Mesothelial cell of epicardium (in vitro differentiated cells): ENCODE data around the gene RNF152. TPM values are rescaled to one million over a fixed set of nuclear protein-coding genes. Genes with fewer than 3 reads are reported as not detected.

Source experiments
- DNase-seq, 2 experiments: peaks; one replicate each; pipeline ENCODE4 v3.0.0; 2021; ENCODE audit warnings: low spot score in 2 of 2; ENCODE audit not compliant: unreplicated experiment in 2 of 2
- H3K27ac Mint-ChIP-seq: 2 replicates; pipeline ENCODE4 v1.8.0; 2021; ENCODE audit warnings: mixed read lengths
- H3K27me3 Mint-ChIP-seq: 2 replicates; pipeline ENCODE4 v1.8.0; 2021; ENCODE audit warnings: low read depth, mixed read lengths
- H3K36me3 Mint-ChIP-seq: 2 replicates; pipeline ENCODE4 v1.8.0; 2021; ENCODE audit warnings: mixed read lengths
- H3K4me1 Mint-ChIP-seq: 2 replicates; pipeline ENCODE4 v1.8.0; 2021; ENCODE audit warnings: mixed read lengths
- H3K4me3 Mint-ChIP-seq: 2 replicates; pipeline ENCODE4 v1.8.0; 2021; ENCODE audit warnings: mild to moderate bottlenecking, moderate library complexity, mixed read lengths
- H3K9me3 Mint-ChIP-seq: 2 replicates; pipeline ENCODE4 v1.8.0; 2021; ENCODE audit warnings: mixed read lengths
- CTCF ChIP-seq: fragments of 200-600 bp; sonication (generic); IDR thresholded peaks from one replicate; pipeline ENCODE4 v1.5.0; 2021; ENCODE audit warnings: antibody characterized with exemption; ENCODE audit not compliant: unreplicated experiment
- total RNA-seq: library from RNA; stranded (reverse); gene quantifications from 3 replicates; pipeline ENCODE4 v1.2.1, GENCODE V29; 2021

The RNF152 gene
- total RNA-seq, 1 donor from 2014 or later = 28.6 TPM

DNA sequence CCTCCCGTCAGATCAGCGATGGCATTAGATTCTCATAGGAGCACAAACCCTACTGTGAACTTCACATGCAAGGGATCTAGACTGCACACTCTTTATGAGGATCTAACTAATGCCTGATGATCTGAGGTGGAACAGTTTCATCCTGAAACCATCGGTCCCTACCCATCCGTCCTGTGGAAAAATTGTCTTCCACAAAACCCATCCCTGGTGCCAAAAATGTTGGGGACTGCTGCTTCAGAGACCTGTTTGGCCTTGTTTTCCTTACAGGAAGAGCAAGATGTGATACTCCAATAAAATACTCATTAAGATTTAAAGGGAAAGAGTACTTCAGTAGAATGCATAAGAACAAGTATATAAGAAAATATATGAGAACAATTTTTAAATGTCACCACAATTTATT, 71.1 kb downstream of the RNF152 start:
- TF ChIP-seq CTCF = no peak
- DNase-seq = no peak
- Mint-ChIP-seq H3K9me3 (peaks cover 8% of the 10 kb centered on the region), H3K4me1 (peaks cover 24% of the 10 kb centered on the region), H3K36me3 (peaks cover 7% of the 10 kb centered on the region), H3K27ac (no peak overlapping the region), H3K27me3 (no peaks in the 10 kb centered on the region), H3K4me3 (no peak overlapping the region)

DNA sequence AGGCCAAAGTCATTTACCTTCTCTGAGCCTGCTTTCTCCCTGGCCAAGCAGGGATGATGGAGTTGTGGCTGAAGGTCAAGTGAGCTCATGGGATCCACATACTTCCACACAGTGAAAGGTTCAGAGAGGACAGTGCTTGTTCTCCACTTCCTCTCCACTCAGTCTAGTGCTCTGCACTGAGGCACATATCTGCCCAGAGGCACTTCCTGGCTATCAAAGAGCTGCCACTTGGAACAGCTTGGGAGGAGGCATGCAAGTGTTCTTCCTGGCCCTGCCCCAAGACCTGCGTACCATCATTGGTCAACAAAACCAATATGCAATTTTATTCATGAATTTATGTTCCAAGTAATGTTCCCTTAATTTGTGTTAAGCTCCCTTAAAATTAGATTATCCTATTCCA, 71.9 kb downstream of the RNF152 start:
- H3K4me3 Mint-ChIP-seq = no peak overlapping the region
- peaks cover 16% of the 10 kb centered on the region for H3K4me1 Mint-ChIP-seq
- no peaks in the 10 kb centered on the region for H3K27me3 Mint-ChIP-seq
- H3K27ac Mint-ChIP-seq = no peak overlapping the region
- peaks cover 7% of the 10 kb centered on the region for H3K36me3 Mint-ChIP-seq
- no peak for DNase-seq
- H3K9me3 Mint-ChIP-seq = peaks cover 8% of the 10 kb centered on the region
- TF ChIP-seq CTCF = no peak

DNA sequence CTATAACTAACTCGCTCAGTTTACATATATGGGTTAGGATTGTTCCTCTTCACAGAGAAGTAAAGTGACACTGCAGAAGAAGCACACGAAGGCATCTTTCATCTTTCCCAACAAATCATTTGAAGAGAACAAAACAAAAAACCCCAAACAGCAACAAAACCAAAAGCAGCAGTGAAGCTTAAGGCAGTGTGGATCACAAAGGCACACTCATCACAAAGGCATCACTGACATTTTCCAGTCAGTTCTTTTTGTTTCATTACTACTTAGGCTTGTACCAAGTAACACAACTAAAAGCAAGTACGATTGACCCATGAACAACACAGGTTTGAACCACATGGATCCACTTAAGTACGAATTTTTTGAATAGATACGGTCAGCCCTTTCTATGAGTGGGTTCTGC, 75.7 kb downstream of the RNF152 start:
- Mint-ChIP-seq H3K27ac (no peak overlapping the region), H3K9me3 (peaks cover 5% of the 10 kb centered on the region), H3K36me3 (peaks cover 14% of the 10 kb centered on the region), H3K4me1 (no peaks in the 10 kb centered on the region), H3K4me3 (no peak overlapping the region), H3K27me3 (no peaks in the 10 kb centered on the region)
- no peak for DNase-seq
- TF ChIP-seq CTCF = no peak

DNA sequence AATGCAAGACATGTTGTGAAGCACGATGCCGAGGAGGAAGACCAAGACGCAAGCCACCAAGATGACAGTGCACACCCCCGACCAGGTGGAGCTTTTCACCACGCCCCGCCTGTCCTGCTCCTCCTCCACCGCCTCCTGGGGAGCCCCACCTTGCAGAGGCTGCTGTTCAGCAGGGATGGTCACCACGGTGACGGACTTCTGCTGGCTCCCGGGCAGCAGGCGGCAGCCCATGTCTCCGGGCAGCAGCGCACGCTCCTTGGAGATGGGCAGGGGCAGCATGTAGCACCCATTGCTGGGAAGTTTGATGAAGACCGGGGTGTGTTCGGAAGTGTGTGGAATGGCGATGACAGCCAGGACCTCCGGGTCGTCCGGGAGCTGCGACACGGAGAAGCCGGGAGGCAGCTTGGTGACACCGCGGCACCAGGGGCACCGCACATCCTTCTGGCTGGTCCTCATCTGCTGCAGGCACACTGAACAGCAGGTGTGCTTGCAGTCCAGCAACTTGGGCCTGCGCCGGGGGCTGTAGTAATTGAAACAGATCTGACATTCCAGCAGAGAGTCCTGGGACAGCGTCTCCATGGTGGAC, 76.8 kb downstream of the RNF152 start:
- H3K36me3 Mint-ChIP-seq = peaks cover 12% of the 10 kb centered on the region
- H3K4me3 Mint-ChIP-seq = no peak overlapping the region

GRCh38 chr18:61808286-61808685, 84.5 kb downstream of the RNF152 start:
- Mint-ChIP-seq H3K4me1 (no peaks in the 10 kb centered on the region), H3K9me3 (no peaks in the 10 kb centered on the region), H3K4me3 (no peak overlapping the region), H3K27me3 (no peaks in the 10 kb centered on the region), H3K27ac (no peak overlapping the region), H3K36me3 (no peaks in the 10 kb centered on the region)
- DNase-seq = no peak
- TF ChIP-seq CTCF = no peak

More for the DNA sequence above, 76.8 kb downstream of the RNF152 start:
- no peak for TF ChIP-seq CTCF
- no peak for DNase-seq
- H3K27ac Mint-ChIP-seq = no peak overlapping the region
- peaks cover 5% of the 10 kb centered on the region for H3K9me3 Mint-ChIP-seq
- no peaks in the 10 kb centered on the region for H3K4me1 Mint-ChIP-seq
- no peaks in the 10 kb centered on the region for H3K27me3 Mint-ChIP-seq

DNA sequence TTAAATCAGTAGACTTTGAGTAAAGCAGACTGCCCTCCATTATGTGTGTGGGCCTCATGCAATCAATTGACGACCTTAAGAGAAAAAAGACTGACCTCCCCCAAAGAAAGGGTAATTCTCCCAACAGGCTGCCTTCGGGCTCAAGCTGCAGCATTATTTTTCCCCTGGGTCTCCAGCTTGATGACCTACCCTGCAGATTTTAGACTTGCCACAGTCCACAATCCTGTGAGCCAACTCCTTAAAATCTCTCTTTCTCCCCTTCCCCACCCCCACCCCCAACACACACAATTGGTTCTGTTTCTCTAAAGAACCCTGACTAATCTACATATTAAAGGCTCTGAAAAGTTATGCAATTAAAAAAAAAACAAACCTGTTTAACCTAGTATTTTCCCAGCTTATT, 89.4 kb downstream of the RNF152 start:
- no peaks in the 10 kb centered on the region for H3K27me3 Mint-ChIP-seq
- no peaks in the 10 kb centered on the region for H3K4me1 Mint-ChIP-seq
- no peak overlapping the region for H3K27ac Mint-ChIP-seq
- no peak overlapping the region for H3K4me3 Mint-ChIP-seq
- TF ChIP-seq CTCF = no peak
- H3K36me3 Mint-ChIP-seq = no peaks in the 10 kb centered on the region
- no peak for DNase-seq
- H3K9me3 Mint-ChIP-seq = no peaks in the 10 kb centered on the region
